ENCODE data around the gene SEPSECS.

The SEPSECS gene

GRCh38 chr4:25172961-25173915, 13.0 kb upstream of the SEPSECS start:
- DNase-seq (ENCODE audit: insufficient read length), result no peak
- TF ChIP-seq TAF1 (IDR thresholded peaks at IDR 0.05; ENCODE audit: borderline replicate concordance, low read depth, low read length) (no peak), POLR2AphosphoS5 (IDR thresholded peaks at IDR 0.05; ENCODE audit: low read depth, low read length) (no peak), POLR2A (IDR thresholded peaks at IDR 0.05; ENCODE audit: low read depth, low read length) (no peak)
- no peak for FAIRE-seq

- TF ChIP-seq POLR2AphosphoS5 (IDR thresholded peaks at IDR 0.05; ENCODE audit: low read depth, low read length), result no peak
- no peak for TF ChIP-seq TAF1 (IDR thresholded peaks at IDR 0.05; ENCODE audit: borderline replicate concordance, low read depth, low read length)
- no peak for TF ChIP-seq POLR2A (IDR thresholded peaks at IDR 0.05; ENCODE audit: low read depth, low read length)
- DNase-seq (ENCODE audit: insufficient read length) (no peak), FAIRE-seq (no peak)
Observed at GRCh38 chr4:25171201-25171865, 11.1 kb upstream of the SEPSECS start.

GRCh38 chr4:25169446-25169845, 9.2 kb upstream of the SEPSECS start:
- TF ChIP-seq POLR2AphosphoS5 (IDR thresholded peaks at IDR 0.05; ENCODE audit: low read depth, low read length) (no peak), POLR2A (IDR thresholded peaks at IDR 0.05; ENCODE audit: low read depth, low read length) (no peak), TAF1 (IDR thresholded peaks at IDR 0.05; ENCODE audit: borderline replicate concordance, low read depth, low read length) (no peak)
- FAIRE-seq (no peak), DNase-seq (ENCODE audit: insufficient read length) (no peak)

GRCh38 chr4:25165916-25166315, 5.7 kb upstream of the SEPSECS start:
- DNase-seq (ENCODE audit: insufficient read length) (no peak), FAIRE-seq (no peak)
- TF ChIP-seq POLR2AphosphoS5 (IDR thresholded peaks at IDR 0.05; ENCODE audit: low read depth, low read length) (no peak), TAF1 (IDR thresholded peaks at IDR 0.05; ENCODE audit: borderline replicate concordance, low read depth, low read length) (no peak), POLR2A (IDR thresholded peaks at IDR 0.05; ENCODE audit: low read depth, low read length) (no peak)

GRCh38 chr4:25163196-25163595, 2.9 kb upstream of the SEPSECS start:
- DNase-seq (ENCODE audit: insufficient read length), result no peak
- TF ChIP-seq TAF1 (IDR thresholded peaks at IDR 0.05; ENCODE audit: borderline replicate concordance, low read depth, low read length) (no peak), POLR2A (IDR thresholded peaks at IDR 0.05; ENCODE audit: low read depth, low read length) (no peak), POLR2AphosphoS5 (IDR thresholded peaks at IDR 0.05; ENCODE audit: low read depth, low read length) (no peak)
- FAIRE-seq, result no peak

- DNase-seq (ENCODE audit: insufficient read length), result no peak
- FAIRE-seq, result no peak
- TF ChIP-seq POLR2AphosphoS5 (IDR thresholded peaks at IDR 0.05; ENCODE audit: low read depth, low read length), result no peak
- TF ChIP-seq POLR2A (IDR thresholded peaks at IDR 0.05; ENCODE audit: low read depth, low read length), result no peak
- no peak for TF ChIP-seq TAF1 (IDR thresholded peaks at IDR 0.05; ENCODE audit: borderline replicate concordance, low read depth, low read length)
Observed at GRCh38 chr4:25162566-25162965, 2.3 kb upstream of the SEPSECS start.

- TF ChIP-seq TAF1 (IDR thresholded peaks at IDR 0.05; ENCODE audit: borderline replicate concordance, low read depth, low read length), result no peak
- TF ChIP-seq POLR2AphosphoS5 (IDR thresholded peaks at IDR 0.05; ENCODE audit: low read depth, low read length), result no peak
- TF ChIP-seq POLR2A (IDR thresholded peaks at IDR 0.05; ENCODE audit: low read depth, low read length), result no peak
- no peak for DNase-seq (ENCODE audit: insufficient read length)
- no peak for FAIRE-seq
Observed at GRCh38 chr4:25161593-25161950, 1.3 kb upstream of the SEPSECS start.

GRCh38 chr4:25160714-25161592, 704 bp upstream of the SEPSECS start:
- DNase-seq (ENCODE audit: insufficient read length) (peak; percentile 8), FAIRE-seq (no peak)
- TF ChIP-seq TAF1 (IDR thresholded peaks at IDR 0.05; ENCODE audit: borderline replicate concordance, low read depth, low read length), result no peak
- TF ChIP-seq POLR2AphosphoS5 (IDR thresholded peaks at IDR 0.05; ENCODE audit: low read depth, low read length), result no peak

- no peak for FAIRE-seq
- TF ChIP-seq POLR2AphosphoS5 (IDR thresholded peaks at IDR 0.05; ENCODE audit: low read depth, low read length) (no peak), POLR2A (IDR thresholded peaks at IDR 0.05; ENCODE audit: low read depth, low read length) (no peak), TAF1 (IDR thresholded peaks at IDR 0.05; ENCODE audit: borderline replicate concordance, low read depth, low read length) (no peak)
- no peak for DNase-seq (ENCODE audit: insufficient read length)
Observed at GRCh38 chr4:25158817-25159216, 1.4 kb downstream of the SEPSECS start.

- FAIRE-seq (no peak), DNase-seq (ENCODE audit: insufficient read length) (no peak)
- TF ChIP-seq POLR2AphosphoS5 (IDR thresholded peaks at IDR 0.05; ENCODE audit: low read depth, low read length), result no peak
Observed at GRCh38 chr4:25157081-25157480, 3.2 kb downstream of the SEPSECS start.

- TF ChIP-seq POLR2A (IDR thresholded peaks at IDR 0.05; ENCODE audit: low read depth, low read length) (no peak), TAF1 (IDR thresholded peaks at IDR 0.05; ENCODE audit: borderline replicate concordance, low read depth, low read length) (no peak), POLR2AphosphoS5 (IDR thresholded peaks at IDR 0.05; ENCODE audit: low read depth, low read length) (no peak)
- no peak for DNase-seq (ENCODE audit: insufficient read length)
- no peak for FAIRE-seq
Observed at GRCh38 chr4:25155947-25156346, 4.3 kb downstream of the SEPSECS start.

Measured in GM12892 (cell line).